Caco-2 (cell line): ENCODE results near the gene BTBD17. TPM values are rescaled to one million over a fixed set of nuclear protein-coding genes. Genes with fewer than 3 reads are reported as not detected.
"Not testable (repeated sequence)": the region's sequence is repeated elsewhere in the genome, so short reads cannot be mapped to it uniquely, and the experiment has no call there.

ENCODE experiments used
- BruUV-seq: library from RNA; stranded (reverse); fragments of 400-500 nt; replicated peaks from 2 replicates; lab custom pipeline; 2021; lab: Mats Ljungman, UMichigan
- CTCF ChIA-PET: fragments of 300-600 bp; sonication (Branson Sonifier 250); formaldehyde crosslinking; loops from one replicate; lab custom pipeline; 2022; ENCODE audit warnings: antibody characterized with exemption; lab: Charles Lee
- POLR2A ChIA-PET: fragments of 300-600 bp; sonication (Branson Sonifier 250); formaldehyde crosslinking; loops from one replicate; lab custom pipeline; 2022; ENCODE audit warnings: antibody characterized with exemption; lab: Charles Lee
- DNase-seq, 2 experiments: peaks; one replicate each; pipeline versions ENCODE4 v3.0.0 to v3.0.0-alpha.2; 2020 to 2022
- H3K27me3 ChIP-seq: replicated peaks from 2 replicates; pipeline ENCODE4 v1.6.0; 2011; ENCODE audit warnings: low read length; ENCODE audit not compliant: control insufficient read depth, insufficient read depth
- H3K36me3 ChIP-seq: 2 replicates; pipeline ENCODE4 v1.5.1; 2011; ENCODE audit warnings: low read length; ENCODE audit not compliant: control insufficient read depth, insufficient read depth
- H3K4me1 ChIP-seq: fragments of 250-450 bp; sonication (Bioruptor Pico); 2 replicates; pipeline ENCODE4 v1.5.1; 2020; ENCODE audit warnings: mild to moderate bottlenecking
- H3K4me3 ChIP-seq: 2 replicates; pipeline ENCODE4 v1.5.1; 2011; ENCODE audit warnings: low read depth, mild to moderate bottlenecking, control low read depth, low read length
- H3K9me3 ChIP-seq: fragments of 250-450 bp; sonication (Bioruptor Pico); 2 replicates; pipeline ENCODE4 v1.5.1; 2020; ENCODE audit warnings: mild to moderate bottlenecking, moderate library complexity
- H3K27ac Mint-ChIP-seq: one replicate; pipeline ENCODE4 v1.8.0; 2022; ENCODE audit warnings: mixed read lengths; ENCODE audit not compliant: unreplicated experiment
- H3K27me3 Mint-ChIP-seq: one replicate; pipeline ENCODE4 v1.8.0; 2022; ENCODE audit warnings: mixed read lengths; ENCODE audit not compliant: insufficient read depth, unreplicated experiment
- H3K36me3 Mint-ChIP-seq: one replicate; pipeline ENCODE4 v1.8.0; 2022; ENCODE audit warnings: mild to moderate bottlenecking, mixed read lengths; ENCODE audit not compliant: insufficient read depth, unreplicated experiment
- H3K4me1 Mint-ChIP-seq: one replicate; pipeline ENCODE4 v1.8.0; 2022; ENCODE audit warnings: low read depth, mixed read lengths; ENCODE audit not compliant: unreplicated experiment
- H3K4me3 Mint-ChIP-seq: one replicate; pipeline ENCODE4 v1.8.0; 2022; ENCODE audit warnings: mild to moderate bottlenecking, moderate library complexity, mixed read lengths; ENCODE audit not compliant: unreplicated experiment
- H3K9me3 Mint-ChIP-seq: one replicate; pipeline ENCODE4 v1.8.0; 2022; ENCODE audit warnings: mixed read lengths; ENCODE audit not compliant: unreplicated experiment
- intact Hi-C: fragments of 100-400 bp; cut with micrococcal nuclease; formaldehyde crosslinking; loops from one replicate; pipeline ENCODE4 v1.10.0; 2022; ENCODE audit not compliant: unreplicated experiment
- total RNA-seq: library from RNA; stranded (reverse); gene quantifications from 2 replicates; pipeline ENCODE4 v1.2.3, GENCODE V29; 2022
- TF ChIP-seq, protein P1 (sequence below), 2 experiments: fragments of 200-600 bp in 1 of 2; IDR thresholded peaks; 1 replicate in 1 of 2; 2 replicates in 1 of 2; pipeline versions ENCODE4 v1.5.1 to v1.8.0; 2011 to 2022; ENCODE audit warnings: antibody characterized with exemption in 1 of 2, control low read depth in 1 of 2, inconsistent platforms in 1 of 2, low read depth in 1 of 2, low read length in 1 of 2, mild to moderate bottlenecking in 1 of 2, moderate library complexity in 1 of 2; ENCODE audit not compliant: insufficient read depth in 1 of 2, severe bottlenecking in 1 of 2, unreplicated experiment in 1 of 2

Gene BTBD17
- total RNA-seq, 1 experiment from 2014 or later = not detected

DNA sequence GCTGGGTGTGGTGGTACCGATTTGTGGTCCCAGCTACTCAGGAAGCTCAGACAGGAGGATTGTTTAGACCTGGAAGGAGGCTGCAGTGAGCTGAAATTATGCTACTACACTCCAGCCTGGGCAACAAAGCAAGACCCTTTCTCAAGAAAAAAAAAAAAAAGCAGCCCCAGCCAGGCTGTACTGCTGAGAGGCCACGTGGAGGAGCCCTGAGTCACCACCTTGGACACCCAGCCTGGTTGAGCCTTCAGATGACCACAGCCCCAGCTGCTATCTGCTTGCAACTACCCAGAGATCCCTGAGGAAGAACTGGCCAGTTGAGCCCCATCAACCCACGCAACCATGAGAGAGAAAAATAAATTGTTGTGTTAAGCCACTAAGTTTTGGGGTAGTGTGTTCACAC lies 46.6 kb upstream of the BTBD17 start:
- BruUV-seq = no TSS peak
- peaks cover 5% of the 10 kb centered on the region; the same call in 1 of the 2 replicates for H3K4me1 ChIP-seq
- peaks cover 6% of the 10 kb centered on the region for H3K4me1 Mint-ChIP-seq
- CTCF ChIA-PET = interaction anchor here (0.7 to 3.5 kb wide), 5 partner anchors 29 to 465 kb away, joined by 3 to 26 read pairs (median 8); partner anchors contain the start of gene FDXR
- no peaks in the 10 kb centered on the region for H3K27me3 Mint-ChIP-seq
- H3K27me3 ChIP-seq = no peaks in the 10 kb centered on the region
- peak; percentile 73 to 80 for DNase-seq
- H3K4me3 Mint-ChIP-seq = no peak overlapping the region
- H3K36me3 ChIP-seq = no peaks in the 10 kb centered on the region
- no peak overlapping the region for H3K4me3 ChIP-seq
- H3K9me3 Mint-ChIP-seq = no peaks in the 10 kb centered on the region
- intact Hi-C loops = loop anchor here (1.0 to 2.0 kb wide), 2 partner anchors 23 to 49 kb away; no protein-coding TSS in a partner anchor
- no peak overlapping the region for H3K27ac Mint-ChIP-seq
- H3K9me3 ChIP-seq = no peaks in the 10 kb centered on the region
- POLR2A ChIA-PET = interaction anchor here (0.6 kb wide), 1 partner anchor 62 kb away, joined by 7 read pairs; no protein-coding TSS in a partner anchor
- TF ChIP-seq, protein P1, sequence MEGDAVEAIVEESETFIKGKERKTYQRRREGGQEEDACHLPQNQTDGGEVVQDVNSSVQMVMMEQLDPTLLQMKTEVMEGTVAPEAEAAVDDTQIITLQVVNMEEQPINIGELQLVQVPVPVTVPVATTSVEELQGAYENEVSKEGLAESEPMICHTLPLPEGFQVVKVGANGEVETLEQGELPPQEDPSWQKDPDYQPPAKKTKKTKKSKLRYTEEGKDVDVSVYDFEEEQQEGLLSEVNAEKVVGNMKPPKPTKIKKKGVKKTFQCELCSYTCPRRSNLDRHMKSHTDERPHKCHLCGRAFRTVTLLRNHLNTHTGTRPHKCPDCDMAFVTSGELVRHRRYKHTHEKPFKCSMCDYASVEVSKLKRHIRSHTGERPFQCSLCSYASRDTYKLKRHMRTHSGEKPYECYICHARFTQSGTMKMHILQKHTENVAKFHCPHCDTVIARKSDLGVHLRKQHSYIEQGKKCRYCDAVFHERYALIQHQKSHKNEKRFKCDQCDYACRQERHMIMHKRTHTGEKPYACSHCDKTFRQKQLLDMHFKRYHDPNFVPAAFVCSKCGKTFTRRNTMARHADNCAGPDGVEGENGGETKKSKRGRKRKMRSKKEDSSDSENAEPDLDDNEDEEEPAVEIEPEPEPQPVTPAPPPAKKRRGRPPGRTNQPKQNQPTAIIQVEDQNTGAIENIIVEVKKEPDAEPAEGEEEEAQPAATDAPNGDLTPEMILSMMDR (IDR thresholded peaks at IDR 0.05; ENCODE audit: insufficient read depth in 1 of 2, low read depth in 1 of 2, low read length in 1 of 2, severe bottlenecking in 1 of 2, unreplicated experiment in 1 of 2) = peak in 1 of 2 experiments; percentile 64
- H3K36me3 Mint-ChIP-seq = no peaks in the 10 kb centered on the region

DNA sequence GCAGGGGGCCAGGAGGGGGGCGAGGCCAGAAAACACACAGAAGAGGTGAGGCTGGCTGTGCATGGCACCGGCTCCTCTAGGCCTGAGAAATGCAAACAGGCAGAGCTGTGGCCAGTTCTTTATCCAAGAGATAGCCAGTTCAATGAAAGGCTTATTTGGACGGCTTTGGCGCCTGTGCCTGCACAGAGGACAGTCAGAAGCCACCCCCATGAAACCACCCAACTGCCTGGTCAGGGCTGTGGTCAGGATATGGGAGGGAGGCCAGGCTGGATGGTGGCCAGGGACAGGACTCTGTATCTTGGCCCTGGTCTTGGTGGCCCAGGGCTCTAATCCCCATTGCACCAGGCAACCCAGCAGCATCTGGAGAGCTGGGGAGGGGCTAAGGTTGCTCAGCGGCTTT lies 45.7 kb upstream of the BTBD17 start:
- no peaks in the 10 kb centered on the region for H3K27me3 Mint-ChIP-seq
- Histone ChIP-seq H3K36me3 (no peaks in the 10 kb centered on the region), H3K4me3 (no peak overlapping the region), H3K4me1 (peaks cover 5% of the 10 kb centered on the region; the same call in 1 of the 2 replicates), H3K9me3 (no peaks in the 10 kb centered on the region), H3K27me3 (no peaks in the 10 kb centered on the region)
- intact Hi-C loops = no loop called here
- no peak for DNase-seq
- no peaks in the 10 kb centered on the region for H3K9me3 Mint-ChIP-seq
- peaks cover 6% of the 10 kb centered on the region for H3K4me1 Mint-ChIP-seq
- H3K27ac Mint-ChIP-seq = no peak overlapping the region
- H3K4me3 Mint-ChIP-seq = no peak overlapping the region
- POLR2A ChIA-PET = no interaction called here
- BruUV-seq = no TSS peak
- TF ChIP-seq, protein P1 (IDR thresholded peaks at IDR 0.05; ENCODE audit: insufficient read depth in 1 of 2, low read depth in 1 of 2, low read length in 1 of 2, severe bottlenecking in 1 of 2, unreplicated experiment in 1 of 2) = no peak
- CTCF ChIA-PET = interaction anchor here (1.8 to 3.5 kb wide), 2 partner anchors 28 to 47 kb away, joined by 12 to 26 read pairs; no protein-coding TSS in a partner anchor
- H3K36me3 Mint-ChIP-seq = no peaks in the 10 kb centered on the region

DNA sequence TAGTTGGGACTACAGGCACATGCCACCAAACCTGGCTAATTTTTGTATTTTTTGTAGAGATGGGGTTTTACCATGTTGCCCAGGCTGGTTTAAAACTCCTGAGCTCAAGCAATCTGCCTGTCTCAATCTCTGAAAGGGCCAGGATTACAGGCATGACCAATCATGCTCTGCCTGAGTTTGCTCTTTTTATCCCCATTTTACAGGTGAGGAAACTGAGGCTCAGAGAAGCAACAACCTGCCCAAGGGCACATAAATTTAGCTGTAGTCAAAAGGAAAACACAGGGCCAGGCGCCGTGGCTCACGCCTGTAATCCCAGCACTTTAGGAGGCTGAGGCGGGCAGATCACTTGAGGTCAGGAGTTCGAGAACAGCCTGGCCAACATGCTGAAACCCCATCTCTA lies 43.6 kb upstream of the BTBD17 start:
- POLR2A ChIA-PET, H3K27me3 Mint-ChIP-seq, BruUV-seq, H3K36me3 Mint-ChIP-seq, H3K27ac Mint-ChIP-seq, H3K27me3 ChIP-seq, intact Hi-C loops, H3K4me3 ChIP-seq, H3K4me1 ChIP-seq, H3K9me3 ChIP-seq, H3K4me1 Mint-ChIP-seq, H3K4me3 Mint-ChIP-seq, H3K36me3 ChIP-seq, H3K9me3 Mint-ChIP-seq, DNase-seq, CTCF ChIA-PET: not testable (repeated sequence)
